ENCODE data around the gene DNAJA1.

Gene DNAJA1

GRCh38 chr9:33013962-33014664 is 11.0 kb upstream of the DNAJA1 start:
- Histone ChIP-seq H3K79me2 (ENCODE audit: insufficient read depth, low read length) (no peaks in the 10 kb centered on the region), H3K4me2 (ENCODE audit: low read length) (no peak overlapping the region), H3K9me3 (ENCODE audit: low read length) (no peaks in the 10 kb centered on the region), H3K9me2 (ENCODE audit: low read depth, low read length) (no peaks in the 10 kb centered on the region), H3K4me1 (ENCODE audit: insufficient read depth, low read length, severe bottlenecking) (no peaks in the 10 kb centered on the region), H3K4me3 (ENCODE audit: low read depth, low read length, poor library complexity, severe bottlenecking) (no peak overlapping the region), H4K20me1 (ENCODE audit: insufficient read depth, low read length) (no peaks in the 10 kb centered on the region), H2AFZ (ENCODE audit: low read length) (no peak overlapping the region), H3K27ac (ENCODE audit: low read depth, low read length, poor library complexity, severe bottlenecking) (no peak overlapping the region), H3K27me3 (ENCODE audit: insufficient read depth, low read length) (no peaks in the 10 kb centered on the region), H3F3A (ENCODE audit: insufficient read depth, low read length) (no peaks in the 10 kb centered on the region; the same call in 1 of the 2 replicates), H3K9ac (ENCODE audit: low read length) (no peak overlapping the region), H3K36me3 (ENCODE audit: insufficient read depth, low read length) (peaks cover 7% of the 10 kb centered on the region; the same call in 1 of the 2 replicates)
- TF ChIP-seq CTCF (IDR thresholded peaks at IDR 0.05; ENCODE audit: low read length) (no peak), EZH2 (IDR thresholded peaks at IDR 0.05; ENCODE audit: borderline replicate concordance, low read length) (no peak)

- no peak overlapping the region for H2AFZ ChIP-seq (ENCODE audit: low read length)
- no peaks in the 10 kb centered on the region for H3K79me2 ChIP-seq (ENCODE audit: insufficient read depth, low read length)
- no peaks in the 10 kb centered on the region; the same call in 1 of the 2 replicates for H3F3A ChIP-seq (ENCODE audit: insufficient read depth, low read length)
- no peaks in the 10 kb centered on the region for H3K9me2 ChIP-seq (ENCODE audit: low read depth, low read length)
- no peak overlapping the region for H3K27ac ChIP-seq (ENCODE audit: low read depth, low read length, poor library complexity, severe bottlenecking)
- peaks cover 11% of the 10 kb centered on the region for H3K36me3 ChIP-seq (ENCODE audit: insufficient read depth, low read length)
- H3K4me2 ChIP-seq (ENCODE audit: low read length), result no peak overlapping the region
- H3K9ac ChIP-seq (ENCODE audit: low read length), result no peak overlapping the region
- H4K20me1 ChIP-seq (ENCODE audit: insufficient read depth, low read length), result no peaks in the 10 kb centered on the region
- TF ChIP-seq CTCF (IDR thresholded peaks at IDR 0.05; ENCODE audit: low read length), result no peak
- no peak for TF ChIP-seq EZH2 (IDR thresholded peaks at IDR 0.05; ENCODE audit: borderline replicate concordance, low read length)
- H3K27me3 ChIP-seq (ENCODE audit: insufficient read depth, low read length), result no peaks in the 10 kb centered on the region
- H3K4me3 ChIP-seq (ENCODE audit: low read depth, low read length, poor library complexity, severe bottlenecking), result no peak overlapping the region
- H3K9me3 ChIP-seq (ENCODE audit: low read length), result no peaks in the 10 kb centered on the region
- no peaks in the 10 kb centered on the region for H3K4me1 ChIP-seq (ENCODE audit: insufficient read depth, low read length, severe bottlenecking)
Observed at GRCh38 chr9:33014665-33015014, 10.4 kb upstream of the DNAJA1 start.

- peaks cover 20% of the 10 kb centered on the region for H3K79me2 ChIP-seq (ENCODE audit: insufficient read depth, low read length)
Observed at GRCh38 chr9:33017283-33018041, 7.6 kb upstream of the DNAJA1 start.

More at GRCh38 chr9:33017283-33018041, 7.6 kb upstream of the DNAJA1 start:
- H4K20me1 ChIP-seq (ENCODE audit: insufficient read depth, low read length), result no peaks in the 10 kb centered on the region
- H3K4me2 ChIP-seq (ENCODE audit: low read length), result no peak overlapping the region
- TF ChIP-seq CTCF (IDR thresholded peaks at IDR 0.05; ENCODE audit: low read length) (no peak), EZH2 (IDR thresholded peaks at IDR 0.05; ENCODE audit: borderline replicate concordance, low read length) (no peak)
- H3K9ac ChIP-seq (ENCODE audit: low read length), result no peak overlapping the region
- no peak overlapping the region for H3K27ac ChIP-seq (ENCODE audit: low read depth, low read length, poor library complexity, severe bottlenecking)
- H2AFZ ChIP-seq (ENCODE audit: low read length), result no peak overlapping the region
- H3F3A ChIP-seq (ENCODE audit: insufficient read depth, low read length), result no peaks in the 10 kb centered on the region; the same call in 1 of the 2 replicates
- H3K4me1 ChIP-seq (ENCODE audit: insufficient read depth, low read length, severe bottlenecking), result peaks cover 5% of the 10 kb centered on the region
- no peaks in the 10 kb centered on the region for H3K27me3 ChIP-seq (ENCODE audit: insufficient read depth, low read length)
- H3K36me3 ChIP-seq (ENCODE audit: insufficient read depth, low read length), result peaks cover 31% of the 10 kb centered on the region
- no peaks in the 10 kb centered on the region for H3K9me3 ChIP-seq (ENCODE audit: low read length)
- H3K4me3 ChIP-seq (ENCODE audit: low read depth, low read length, poor library complexity, severe bottlenecking), result no peak overlapping the region
- no peaks in the 10 kb centered on the region for H3K9me2 ChIP-seq (ENCODE audit: low read depth, low read length)
